ENCODE data around the gene SBF1. TPM values are rescaled to one million over a fixed set of nuclear protein-coding genes. Genes with fewer than 3 reads are reported as not detected.

SBF1 gene
- total and polyA plus RNA-seq, 11 donors = 38.2 to 91.8 (median 63.2) TPM

GRCh38 chr22:50505276-50505775 lies 30.5 kb upstream of the SBF1 start:
- ATAC-seq (no peak), DNase-seq (no peak)
- Histone ChIP-seq H3K4me1 (peaks cover 8 to 31% (median 23%) of the 10 kb centered on the region in 12 donors), H3K27ac (no peak overlapping the region), H3K36me3 (peaks cover 0 to 40% (median 31%) of the 10 kb centered on the region in 9 donors), H3K9me3 (no peaks in the 10 kb centered on the region), H3K27me3 (no peaks in the 10 kb centered on the region), H3K4me3 (no peak overlapping the region)
- intact Hi-C loops (cut with DNase I) = loop anchor here in 4 of 10 donors (5.0 to 10.0 kb wide), 4 partner anchors 57 to 261 kb away; partner anchors contain the start of genes HDAC10 (in 2 of the 4), CHKB (in 1 of the 4), SYCE3 (in 1 of the 4) and TUBGCP6 (in 1 of the 4)
- no peak for TF ChIP-seq CTCF (IDR thresholded peaks at IDR 0.05)
- TF ChIP-seq POLR2A (IDR thresholded peaks at IDR 0.05) = no peak
- 85 to 96% (median 93%) methylated on average over 10 to 14 of the region's 14 CpGs for WGBS, 4 donors

- no peaks in the 10 kb centered on the region for H3K9me3 ChIP-seq
- H3K36me3 ChIP-seq = peaks cover 0 to 38% (median 29%) of the 10 kb centered on the region in 9 donors
- H3K4me1 ChIP-seq = peaks cover 8 to 28% (median 22%) of the 10 kb centered on the region in 12 donors
- DNase-seq = peak in 1 of 5 donors; percentile 57
- intact Hi-C loops (cut with DNase I) = loop anchor here in 4 of 10 donors (5.0 to 10.0 kb wide), 4 partner anchors 58 to 260 kb away; partner anchors contain the start of genes HDAC10 (in 2 of the 4), CHKB (in 1 of the 4), SYCE3 (in 1 of the 4) and TUBGCP6 (in 1 of the 4)
- H3K4me3 ChIP-seq = no peak overlapping the region
- no peak for ATAC-seq
- no peaks in the 10 kb centered on the region for H3K27me3 ChIP-seq
- H3K27ac ChIP-seq = no peak overlapping the region
- no peak for TF ChIP-seq POLR2A (IDR thresholded peaks at IDR 0.05)
- TF ChIP-seq CTCF (IDR thresholded peaks at IDR 0.05) = no peak
- WGBS, 4 donors = 95 to 96% (median 95%) methylated on average over 5 to 44 of the region's 44 CpGs
These were observed 29.8 kb upstream of the SBF1 start for GRCh38 chr22:50504369-50505211.

- Histone ChIP-seq H3K27ac (no peak overlapping the region), H3K36me3 (peaks cover 0 to 38% (median 29%) of the 10 kb centered on the region in 9 donors), H3K9me3 (no peaks in the 10 kb centered on the region), H3K4me3 (no peak overlapping the region), H3K4me1 (peaks cover 4 to 20% (median 13%) of the 10 kb centered on the region in 12 donors), H3K27me3 (no peaks in the 10 kb centered on the region)
- TF ChIP-seq CTCF (IDR thresholded peaks at IDR 0.05) (no peak), POLR2A (IDR thresholded peaks at IDR 0.05) (no peak)
- DNase-seq (peak in 1 of 5 donors; percentile 60), ATAC-seq (no peak)
- intact Hi-C loops (cut with DNase I) = loop anchor here in 3 of 10 donors (10.0 kb wide), 2 partner anchors 249 to 259 kb away; partner anchors contain the start of genes HDAC10 (in 2 of the 3) and TUBGCP6 (in 1 of the 3)
- WGBS, 4 donors = 87 to 90% (median 89%) methylated on average over 20 to 26 of the region's 26 CpGs
These were observed 28.8 kb upstream of the SBF1 start for GRCh38 chr22:50503475-50504145.

All from heart left ventricle (tissue), 16 donors.